Measurements from ENCODE around the gene RPS2. TPM values are rescaled to one million over a fixed set of nuclear protein-coding genes. Genes with fewer than 3 reads are reported as not detected.
"Not testable (repeated sequence)": the region's sequence is repeated elsewhere in the genome, so short reads cannot be mapped to it uniquely, and the experiment has no call there.

The RPS2 gene
- total RNA-seq, 2 donors from 2014 or later = 5,556 to 5,984 TPM

GRCh38 chr16:1975432-1976215, 11.0 kb upstream of the RPS2 start:
- peaks cover 32% of the 10 kb centered on the region for H3K4me1 Mint-ChIP-seq (ENCODE audit: low read depth)
- ATAC-seq (replicated peaks in 1 of 2) (no peak), DNase-seq (no peak)
- no peak overlapping the region for H3K4me3 Mint-ChIP-seq
- H3K27ac Mint-ChIP-seq = no peak overlapping the region
- H3K36me3 Mint-ChIP-seq (ENCODE audit: insufficient read depth in 2 of 2) = peaks cover 4 to 6% of the 10 kb centered on the region in 2 donors
- H3K27me3 Mint-ChIP-seq (ENCODE audit: low read depth) = no peaks in the 10 kb centered on the region
- H3K9me3 Mint-ChIP-seq = no peaks in the 10 kb centered on the region

- ATAC-seq (replicated peaks in 1 of 2) = no peak
- H3K9me3 Mint-ChIP-seq = no peaks in the 10 kb centered on the region
- H3K27me3 Mint-ChIP-seq (ENCODE audit: low read depth) = no peaks in the 10 kb centered on the region
- peak overlapping the region in 1 of 2 donors; percentile 8 for H3K4me3 Mint-ChIP-seq
- H3K4me1 Mint-ChIP-seq (ENCODE audit: low read depth) = peaks cover 33% of the 10 kb centered on the region
- no peak overlapping the region for H3K27ac Mint-ChIP-seq
- DNase-seq = no peak
- peaks cover 4 to 6% of the 10 kb centered on the region in 2 donors for H3K36me3 Mint-ChIP-seq (ENCODE audit: insufficient read depth in 2 of 2)
Observed at GRCh38 chr16:1974157-1975070, 9.8 kb upstream of the RPS2 start.

- peaks cover 33% of the 10 kb centered on the region for H3K4me1 Mint-ChIP-seq (ENCODE audit: low read depth)
- H3K4me3 Mint-ChIP-seq = peak overlapping the region; percentile 94 to 98
- no peak overlapping the region for H3K27ac Mint-ChIP-seq
- H3K36me3 Mint-ChIP-seq (ENCODE audit: insufficient read depth in 2 of 2) = peaks cover 4 to 6% of the 10 kb centered on the region in 2 donors
- DNase-seq (no peak), ATAC-seq (replicated peaks in 1 of 2) (no peak)
- no peaks in the 10 kb centered on the region for H3K9me3 Mint-ChIP-seq
- no peaks in the 10 kb centered on the region for H3K27me3 Mint-ChIP-seq (ENCODE audit: low read depth)
Observed at GRCh38 chr16:1973461-1974156, 9.0 kb upstream of the RPS2 start.

- H3K27me3 Mint-ChIP-seq (ENCODE audit: low read depth) = no peaks in the 10 kb centered on the region
- DNase-seq = no peak
- H3K9me3 Mint-ChIP-seq = no peaks in the 10 kb centered on the region
- H3K27ac Mint-ChIP-seq = peak overlapping the region; percentile 48
- peaks cover 2 to 6% of the 10 kb centered on the region in 2 donors for H3K36me3 Mint-ChIP-seq (ENCODE audit: insufficient read depth in 2 of 2)
- peak in 1 of 2 donors; percentile 1 for ATAC-seq (replicated peaks in 1 of 2)
- peaks cover 35% of the 10 kb centered on the region for H3K4me1 Mint-ChIP-seq (ENCODE audit: low read depth)
- H3K4me3 Mint-ChIP-seq = peak overlapping the region; percentile 94 to 98
Observed at GRCh38 chr16:1972490-1972877, 7.9 kb upstream of the RPS2 start.

- peak; percentile 97 to 98 for DNase-seq
- peaks cover 2 to 6% of the 10 kb centered on the region in 2 donors for H3K36me3 Mint-ChIP-seq (ENCODE audit: insufficient read depth in 2 of 2)
- H3K4me3 Mint-ChIP-seq = peak within 1 kb of the TSS; percentile 94 to 98
- H3K27me3 Mint-ChIP-seq (ENCODE audit: low read depth) = no peaks in the 10 kb centered on the region
- H3K9me3 Mint-ChIP-seq = no peaks in the 10 kb centered on the region
- ATAC-seq (replicated peaks in 1 of 2) = peak; percentile 96 to 97
- peaks cover 39% of the 10 kb centered on the region for H3K4me1 Mint-ChIP-seq (ENCODE audit: low read depth)
- peak within 1 kb of the TSS; percentile 97 for H3K27ac Mint-ChIP-seq
Observed at GRCh38 chr16:1971796-1972489, 7.3 kb upstream of the RPS2 start, which contains the start of gene TBL3. TSS of gene TBL3 (plus strand) at chr16:1972053. CDS start at chr16:1972165, 112 bp downstream.

- ATAC-seq (replicated peaks in 1 of 2) (no peak), DNase-seq (no peak)
- H3K36me3 Mint-ChIP-seq (ENCODE audit: insufficient read depth in 2 of 2) = peaks cover 12 to 15% of the 10 kb centered on the region in 2 donors
- H3K4me3 Mint-ChIP-seq = no peak overlapping the region
- peaks cover 43% of the 10 kb centered on the region for H3K4me1 Mint-ChIP-seq (ENCODE audit: low read depth)
- H3K27ac Mint-ChIP-seq = no peak overlapping the region
- H3K27me3 Mint-ChIP-seq (ENCODE audit: low read depth) = no peaks in the 10 kb centered on the region
- H3K9me3 Mint-ChIP-seq = no peaks in the 10 kb centered on the region
Observed at GRCh38 chr16:1968146-1968953, 3.7 kb upstream of the RPS2 start.

GRCh38 chr16:1966460-1966859, 1.8 kb upstream of the RPS2 start, which contains the start of gene RNF151:
TSS of gene RNF151 (plus strand) at chr16:1966856. CDS start at chr16:1966882, 26 bp downstream.
- no peaks in the 10 kb centered on the region for H3K9me3 Mint-ChIP-seq
- peaks cover 46% of the 10 kb centered on the region for H3K4me1 Mint-ChIP-seq (ENCODE audit: low read depth)
- H3K27ac Mint-ChIP-seq = peak within 1 kb of the TSS; percentile 96
- no peaks in the 10 kb centered on the region for H3K27me3 Mint-ChIP-seq (ENCODE audit: low read depth)
- H3K4me3 Mint-ChIP-seq = peak within 1 kb of the TSS; percentile 91 to 97
- DNase-seq (no peak), ATAC-seq (replicated peaks in 1 of 2) (no peak)
- peaks cover 14 to 26% of the 10 kb centered on the region in 2 donors for H3K36me3 Mint-ChIP-seq (ENCODE audit: insufficient read depth in 2 of 2)

- DNase-seq = no peak
- peaks cover 46% of the 10 kb centered on the region for H3K4me1 Mint-ChIP-seq (ENCODE audit: low read depth)
- H3K36me3 Mint-ChIP-seq (ENCODE audit: insufficient read depth in 2 of 2) = peaks cover 14 to 29% of the 10 kb centered on the region in 2 donors
- H3K27me3 Mint-ChIP-seq (ENCODE audit: low read depth) = no peaks in the 10 kb centered on the region
- peak overlapping the region; percentile 91 to 97 for H3K4me3 Mint-ChIP-seq
- peak overlapping the region; percentile 96 for H3K27ac Mint-ChIP-seq
- no peak for ATAC-seq (replicated peaks in 1 of 2)
- H3K9me3 Mint-ChIP-seq = no peaks in the 10 kb centered on the region
Observed at GRCh38 chr16:1965396-1966001, 873 bp upstream of the RPS2 start.

GRCh38 chr16:1963806-1964505, 670 bp downstream of the RPS2 start:
- ATAC-seq (replicated peaks in 1 of 2) = peak; percentile 2 to 3

GRCh38 chr16:1962161-1963153, 2.2 kb downstream of the RPS2 start:
- Mint-ChIP-seq H3K4me3 (peak overlapping the region; percentile 91 to 97), H3K36me3 (ENCODE audit: insufficient read depth in 2 of 2) (peaks cover 14 to 32% of the 10 kb centered on the region in 2 donors), H3K4me1 (ENCODE audit: low read depth) (peaks cover 50% of the 10 kb centered on the region), H3K27ac (peak overlapping the region; percentile 92)
- DNase-seq; ATAC-seq (replicated peaks in 1 of 2); H3K9me3 Mint-ChIP-seq; H3K27me3 Mint-ChIP-seq (ENCODE audit: low read depth): not testable (repeated sequence)

More at GRCh38 chr16:1963806-1964505, 670 bp downstream of the RPS2 start:
- DNase-seq = peak in 1 of 2 donors; percentile 41
- Mint-ChIP-seq H3K9me3 (no peaks in the 10 kb centered on the region), H3K4me1 (ENCODE audit: low read depth) (peaks cover 52% of the 10 kb centered on the region), H3K27me3 (ENCODE audit: low read depth) (no peaks in the 10 kb centered on the region), H3K36me3 (ENCODE audit: insufficient read depth in 2 of 2) (peaks cover 14 to 32% of the 10 kb centered on the region in 2 donors), H3K4me3 (peak overlapping the region; percentile 91 to 97), H3K27ac (peak overlapping the region; percentile 92)

All from activated T-cell treated with anti-CD3 and anti-CD28 coated beads, Interleukin-2, amount 50 U/mL, for 72 hours (primary cell).